Neural progenitor cell (in vitro differentiated cells): ENCODE results near the gene CCDC66.

Experiments used
- EZH2phosphoT487 ChIP-seq: fragments of 200-600 bp; sonication (generic); IDR thresholded peaks from 2 replicates; pipeline ENCODE4 v1.6.1; 2017; ENCODE audit warnings: antibody characterized with exemption
- TF ChIP-seq, protein P1 (sequence below): fragments of 200-600 bp; sonication (generic); IDR thresholded peaks from 2 replicates; pipeline ENCODE4 v1.5.1; 2017; ENCODE audit warnings: antibody characterized with exemption, mild to moderate bottlenecking

DNA sequence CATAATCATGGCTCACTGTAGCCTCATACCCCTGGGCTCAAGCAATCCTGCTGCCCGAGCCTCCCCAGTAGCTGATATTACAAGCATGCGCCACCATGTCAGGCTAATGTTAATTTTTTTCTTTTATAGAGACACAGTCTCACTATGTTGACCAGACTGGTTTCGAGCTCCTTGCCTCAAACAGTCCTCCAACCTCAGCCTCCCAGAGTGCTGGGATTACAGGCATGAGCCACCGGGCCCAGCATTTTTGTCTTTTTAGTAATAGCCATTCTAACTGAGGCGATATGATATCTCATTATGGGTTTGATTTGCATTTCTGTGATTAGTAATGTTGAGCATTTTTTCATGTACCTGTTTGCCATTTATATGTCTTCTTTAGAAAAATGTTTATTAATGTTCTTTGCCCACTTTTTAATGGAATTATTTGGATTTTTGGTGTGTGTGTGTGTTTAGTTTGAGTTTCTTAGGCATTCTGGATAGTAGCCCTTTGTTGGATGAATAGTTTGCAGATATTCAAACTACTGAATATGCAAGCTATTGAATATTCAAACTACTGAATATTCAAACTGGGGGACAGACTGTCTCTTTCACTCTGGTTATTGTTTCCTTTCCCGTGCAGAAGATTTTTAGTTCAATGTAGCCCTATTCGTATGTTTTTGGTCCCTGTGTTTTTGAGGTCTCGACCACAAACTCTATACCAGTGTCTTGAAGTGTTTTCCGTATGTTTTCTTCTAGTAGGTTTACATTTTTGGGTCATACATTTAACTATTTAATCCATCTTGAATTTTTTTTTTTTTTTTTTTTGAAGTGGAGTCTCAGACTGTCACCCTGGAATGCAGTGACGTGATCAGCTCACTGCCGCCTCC lies 39.2 kb downstream of the CCDC66 start:
- TF ChIP-seq, protein P1, sequence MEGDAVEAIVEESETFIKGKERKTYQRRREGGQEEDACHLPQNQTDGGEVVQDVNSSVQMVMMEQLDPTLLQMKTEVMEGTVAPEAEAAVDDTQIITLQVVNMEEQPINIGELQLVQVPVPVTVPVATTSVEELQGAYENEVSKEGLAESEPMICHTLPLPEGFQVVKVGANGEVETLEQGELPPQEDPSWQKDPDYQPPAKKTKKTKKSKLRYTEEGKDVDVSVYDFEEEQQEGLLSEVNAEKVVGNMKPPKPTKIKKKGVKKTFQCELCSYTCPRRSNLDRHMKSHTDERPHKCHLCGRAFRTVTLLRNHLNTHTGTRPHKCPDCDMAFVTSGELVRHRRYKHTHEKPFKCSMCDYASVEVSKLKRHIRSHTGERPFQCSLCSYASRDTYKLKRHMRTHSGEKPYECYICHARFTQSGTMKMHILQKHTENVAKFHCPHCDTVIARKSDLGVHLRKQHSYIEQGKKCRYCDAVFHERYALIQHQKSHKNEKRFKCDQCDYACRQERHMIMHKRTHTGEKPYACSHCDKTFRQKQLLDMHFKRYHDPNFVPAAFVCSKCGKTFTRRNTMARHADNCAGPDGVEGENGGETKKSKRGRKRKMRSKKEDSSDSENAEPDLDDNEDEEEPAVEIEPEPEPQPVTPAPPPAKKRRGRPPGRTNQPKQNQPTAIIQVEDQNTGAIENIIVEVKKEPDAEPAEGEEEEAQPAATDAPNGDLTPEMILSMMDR: no peak
- TF ChIP-seq EZH2phosphoT487: no peak
